Measurements from ENCODE around the gene EMP3. TPM values are rescaled to one million over a fixed set of nuclear protein-coding genes. Genes with fewer than 3 reads are reported as not detected.

EMP3 gene
- total RNA-seq, 4 donors from 2014 or later = 3.8 to 15.3 (median 9.4) TPM

DNA sequence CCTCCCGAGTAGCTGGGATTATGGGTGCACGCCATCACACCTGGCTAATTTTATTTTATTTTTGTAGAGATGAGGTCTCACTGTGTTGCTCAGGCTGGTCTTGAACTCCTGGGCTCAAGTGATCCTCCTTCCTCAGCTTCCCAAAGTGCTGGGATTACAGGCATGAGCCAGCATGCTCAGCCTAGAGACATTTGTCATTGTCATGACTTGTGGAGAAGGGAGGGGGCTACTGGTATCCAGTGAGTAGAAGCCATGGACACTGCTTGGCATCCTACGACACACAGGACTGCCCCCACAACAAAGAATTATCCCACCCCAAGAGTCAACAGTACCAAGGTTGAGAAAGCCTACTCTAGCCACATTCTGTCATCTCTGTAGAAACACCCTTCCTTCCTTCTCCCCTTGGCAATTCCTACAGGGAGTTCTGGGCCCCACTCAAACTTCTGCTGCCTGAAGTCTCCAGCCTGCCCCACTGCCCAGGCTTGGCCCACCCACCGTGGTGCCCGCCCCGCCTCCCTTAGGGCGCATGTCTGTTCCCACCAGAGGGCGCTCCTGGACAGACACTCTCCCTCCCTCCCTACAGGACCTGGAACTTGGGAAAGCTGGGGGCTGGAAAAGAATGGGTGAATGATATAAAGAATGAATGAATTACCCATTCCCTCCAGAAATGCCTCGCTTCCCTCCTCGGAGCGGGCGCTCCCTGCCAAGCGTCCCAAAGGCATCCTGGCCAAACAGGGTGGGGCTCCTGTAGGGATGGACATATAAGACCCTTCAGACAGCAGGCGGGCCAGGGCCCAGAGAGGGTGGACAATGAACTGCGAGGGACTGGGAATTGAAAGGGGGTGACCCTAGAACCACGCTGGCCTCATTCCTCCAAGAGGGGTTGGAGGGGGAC, 5.5 kb upstream of the EMP3 start:
- H3K9me3 ChIP-seq = no peaks in the 10 kb centered on the region
- TF ChIP-seq, protein P1, sequence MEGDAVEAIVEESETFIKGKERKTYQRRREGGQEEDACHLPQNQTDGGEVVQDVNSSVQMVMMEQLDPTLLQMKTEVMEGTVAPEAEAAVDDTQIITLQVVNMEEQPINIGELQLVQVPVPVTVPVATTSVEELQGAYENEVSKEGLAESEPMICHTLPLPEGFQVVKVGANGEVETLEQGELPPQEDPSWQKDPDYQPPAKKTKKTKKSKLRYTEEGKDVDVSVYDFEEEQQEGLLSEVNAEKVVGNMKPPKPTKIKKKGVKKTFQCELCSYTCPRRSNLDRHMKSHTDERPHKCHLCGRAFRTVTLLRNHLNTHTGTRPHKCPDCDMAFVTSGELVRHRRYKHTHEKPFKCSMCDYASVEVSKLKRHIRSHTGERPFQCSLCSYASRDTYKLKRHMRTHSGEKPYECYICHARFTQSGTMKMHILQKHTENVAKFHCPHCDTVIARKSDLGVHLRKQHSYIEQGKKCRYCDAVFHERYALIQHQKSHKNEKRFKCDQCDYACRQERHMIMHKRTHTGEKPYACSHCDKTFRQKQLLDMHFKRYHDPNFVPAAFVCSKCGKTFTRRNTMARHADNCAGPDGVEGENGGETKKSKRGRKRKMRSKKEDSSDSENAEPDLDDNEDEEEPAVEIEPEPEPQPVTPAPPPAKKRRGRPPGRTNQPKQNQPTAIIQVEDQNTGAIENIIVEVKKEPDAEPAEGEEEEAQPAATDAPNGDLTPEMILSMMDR (IDR thresholded peaks at IDR 0.05 in 4 of 5, conservative IDR thresholded peaks at IDR 0.05 in 1 of 5) = peak; percentile 66 to 91 (median 79)
- TF ChIP-seq POLR2A (IDR thresholded peaks at IDR 0.05) = no peak
- no peaks in the 10 kb centered on the region for H3K27me3 ChIP-seq
- in situ Hi-C loops (cut with MboI; ENCODE audit: low sequenced_read_pairs in 4 of 4) (loop anchor here in 2 of 4 donors (25.0 kb wide), 1 partner anchor 267 kb away; no protein-coding TSS in a partner anchor), intact Hi-C loops (cut with DNase I; ENCODE audit: low total_unique reads) (loop anchor here (1.0 to 10.0 kb wide), 4 partner anchors 71 to 675 kb away; partner anchors contain the start of genes GRWD1, GYS1, KDELR1 and RUVBL2)
- ATAC-seq = peak in 1 of 2 donors; percentile 28
- peaks cover 13 to 19% of the 10 kb centered on the region in 2 donors for H3K4me1 ChIP-seq
- peak overlapping the region; percentile 85 to 100 (median 98) for H3K27ac ChIP-seq
- peak; percentile 51 to 72 for DNase-seq
- H3K4me3 ChIP-seq = no peak overlapping the region
- H3K36me3 ChIP-seq = no peaks in the 10 kb centered on the region

DNA sequence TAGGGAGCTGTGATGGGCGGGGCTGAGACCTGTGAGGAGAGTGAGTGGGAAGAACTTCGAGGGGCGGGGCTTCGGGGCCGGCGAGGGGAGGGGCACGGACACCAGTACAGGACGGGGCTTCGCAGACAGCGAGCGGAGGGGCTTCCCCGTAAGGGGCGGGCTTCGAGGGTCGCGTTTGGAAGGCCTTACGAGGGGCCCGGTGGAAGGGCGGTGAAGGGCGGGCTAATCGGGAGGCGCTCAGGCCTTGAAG, 4.1 kb upstream of the EMP3 start:
- peak; percentile 80 to 84 for ATAC-seq
- TF ChIP-seq, protein P1 (IDR thresholded peaks at IDR 0.05 in 4 of 5, conservative IDR thresholded peaks at IDR 0.05 in 1 of 5) = no peak
- TF ChIP-seq POLR2A (IDR thresholded peaks at IDR 0.05) = peak; percentile 70 to 79
- in situ Hi-C loops (cut with MboI; ENCODE audit: low sequenced_read_pairs in 4 of 4) = loop anchor here in 2 of 4 donors (25.0 kb wide), 1 partner anchor 266 kb away; no protein-coding TSS in a partner anchor
- H3K9me3 ChIP-seq = no peaks in the 10 kb centered on the region
- no peaks in the 10 kb centered on the region for H3K36me3 ChIP-seq
- no peaks in the 10 kb centered on the region for H3K27me3 ChIP-seq
- DNase-seq = peak; percentile 93 to 95
- peak overlapping the region; percentile 85 to 100 (median 98) for H3K27ac ChIP-seq
- intact Hi-C loops (cut with DNase I; ENCODE audit: low total_unique reads) = loop anchor here (1.0 to 10.0 kb wide), 4 partner anchors 42 to 674 kb away; partner anchors contain the start of genes GRWD1, GYS1, RUVBL2 and TMEM143
- peaks cover 18 to 28% of the 10 kb centered on the region in 2 donors for H3K4me1 ChIP-seq
- H3K4me3 ChIP-seq = peak overlapping the region; percentile 55 to 83 (median 77)

DNA sequence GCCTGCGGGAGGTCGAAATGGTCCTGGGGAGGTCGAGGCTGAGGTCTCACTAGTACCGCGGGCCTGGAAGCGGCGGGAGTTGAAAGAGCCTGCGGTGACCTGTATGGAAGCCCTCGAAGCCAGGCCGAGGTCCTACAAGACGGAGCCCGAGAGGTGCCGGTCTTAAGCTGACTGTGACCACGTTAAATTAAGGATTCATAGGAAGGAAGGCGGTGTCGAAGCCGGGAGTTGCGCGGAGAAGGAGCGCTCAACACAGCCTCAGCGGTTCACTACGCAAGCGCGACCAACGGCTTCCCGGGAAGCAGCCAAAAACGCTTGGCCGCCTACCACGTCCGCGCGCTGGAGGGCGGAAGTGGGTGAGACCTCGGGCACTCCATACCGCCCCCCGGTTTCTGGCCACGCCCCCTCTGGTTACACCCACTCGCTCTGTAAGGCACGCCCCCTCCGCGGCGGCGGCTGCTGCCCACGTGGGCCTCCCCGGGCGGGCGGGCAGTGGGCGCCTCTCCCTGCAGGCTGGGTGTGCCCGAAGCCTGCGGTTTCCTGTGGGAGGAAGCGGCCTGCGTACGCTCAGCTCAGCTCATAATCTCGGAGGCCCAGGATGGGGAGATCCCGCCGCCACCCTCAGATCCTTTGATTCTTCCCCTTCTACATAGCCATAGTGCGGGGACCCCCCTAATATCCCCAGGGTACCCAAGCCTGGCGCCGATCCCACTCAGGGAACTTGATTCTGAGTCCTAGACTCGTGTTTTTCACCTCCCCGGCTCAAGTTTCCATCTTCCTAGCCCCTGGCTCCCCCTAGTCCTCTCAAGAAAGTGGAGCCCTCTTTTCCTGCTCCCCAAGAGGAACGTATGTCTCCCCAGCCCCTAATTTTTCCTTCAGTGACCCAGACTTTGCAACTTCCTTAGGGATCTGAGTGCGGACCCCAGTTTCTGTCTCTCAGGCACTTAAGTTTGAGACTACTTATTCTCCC, 3.4 kb upstream of the EMP3 start:
- peak overlapping the region; percentile 85 to 100 (median 98) for H3K27ac ChIP-seq
- intact Hi-C loops (cut with DNase I; ENCODE audit: low total_unique reads) (loop anchor here (1.0 to 10.0 kb wide), 5 partner anchors 10 to 673 kb away; partner anchors contain the start of genes GRWD1, GYS1, RUVBL2 and TMEM143), in situ Hi-C loops (cut with MboI; ENCODE audit: low sequenced_read_pairs in 4 of 4) (loop anchor here in 2 of 4 donors (25.0 kb wide), 1 partner anchor 265 kb away; no protein-coding TSS in a partner anchor)
- no peaks in the 10 kb centered on the region for H3K36me3 ChIP-seq
- DNase-seq (peak; percentile 97), ATAC-seq (peak; percentile 85 to 92)
- no peaks in the 10 kb centered on the region for H3K27me3 ChIP-seq
- peak overlapping the region; percentile 60 to 83 (median 77) for H3K4me3 ChIP-seq
- TF ChIP-seq, protein P1 (IDR thresholded peaks at IDR 0.05 in 4 of 5, conservative IDR thresholded peaks at IDR 0.05 in 1 of 5) = peak in 1 of 5 experiments; percentile 31
- peak; percentile 67 to 81 for TF ChIP-seq POLR2A (IDR thresholded peaks at IDR 0.05)
- H3K9me3 ChIP-seq = no peaks in the 10 kb centered on the region
- H3K4me1 ChIP-seq = peaks cover 18 to 29% of the 10 kb centered on the region in 2 donors

DNA sequence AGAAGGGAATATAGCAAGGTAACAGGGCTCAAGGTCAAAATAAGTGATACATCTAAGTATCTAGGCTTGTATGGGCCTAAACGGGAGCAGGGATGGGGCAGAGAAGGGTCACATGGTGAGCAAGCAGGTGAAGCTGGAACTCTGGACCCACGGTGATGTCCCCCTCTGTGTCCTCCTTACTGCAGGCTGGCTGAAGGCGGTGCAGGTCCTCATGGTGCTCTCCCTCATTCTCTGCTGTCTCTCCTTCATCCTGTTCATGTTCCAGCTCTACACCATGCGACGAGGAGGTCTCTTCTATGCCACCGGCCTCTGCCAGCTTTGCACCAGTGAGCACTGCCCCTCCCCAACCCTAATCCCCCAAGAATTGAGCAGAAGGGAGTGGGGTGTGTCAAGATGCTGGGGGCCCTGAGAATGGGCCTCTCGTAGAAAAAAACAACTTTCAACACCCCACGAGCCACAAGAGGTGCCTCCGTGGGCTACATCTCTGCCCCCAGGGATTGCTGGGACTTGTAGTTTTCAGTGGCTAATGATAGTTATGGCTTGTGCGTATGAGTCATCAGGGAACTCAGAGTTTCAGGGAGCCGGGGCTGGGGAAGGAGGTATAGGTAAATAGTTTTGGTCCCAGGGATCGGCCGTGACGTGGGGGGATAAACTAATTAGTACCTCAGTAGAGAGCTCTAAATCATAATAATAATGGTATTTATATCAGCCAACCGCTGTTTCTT, 4.0 kb downstream of the EMP3 start:
- Histone ChIP-seq H3K27ac (peak overlapping the region; percentile 72 to 95 (median 82)), H3K4me1 (peaks cover 15 to 25% of the 10 kb centered on the region in 2 donors), H3K36me3 (no peaks in the 10 kb centered on the region), H3K27me3 (no peaks in the 10 kb centered on the region), H3K4me3 (peak overlapping the region in 1 of 4 donors; percentile 65), H3K9me3 (no peaks in the 10 kb centered on the region)
- in situ Hi-C loops (cut with MboI; ENCODE audit: low sequenced_read_pairs in 4 of 4) = no loop called here
- intact Hi-C loops (cut with DNase I; ENCODE audit: low total_unique reads) = loop anchor here (10.0 kb wide), 1 partner anchor 665 kb away; the partner anchor contains the start of genes GYS1 and RUVBL2
- ATAC-seq = no peak
- DNase-seq = no peak
- TF ChIP-seq, protein P1 (IDR thresholded peaks at IDR 0.05 in 4 of 5, conservative IDR thresholded peaks at IDR 0.05 in 1 of 5) = no peak
- no peak for TF ChIP-seq POLR2A (IDR thresholded peaks at IDR 0.05)
